ENCODE measurements around the gene RFX3. TPM values are rescaled to one million over a fixed set of nuclear protein-coding genes. Genes with fewer than 3 reads are reported as not detected.

The RFX3 gene
- total RNA-seq, 2 donors from 2014 or later, result 4.6 to 6.5 TPM

GRCh38 chr9:3514786-3515185 lies 11.0 kb downstream of the RFX3 start:
- Histone ChIP-seq H3K27ac (no peak overlapping the region), H3K27me3 (no peaks in the 10 kb centered on the region), H3K4me3 (no peak overlapping the region), H3K4me1 (peaks cover 4% of the 10 kb centered on the region), H3K9me3 (no peaks in the 10 kb centered on the region), H3K36me3 (replicated peaks in 1 of 2; ENCODE audit: insufficient read depth in 1 of 2, low read depth in 2 of 2) (no peaks in the 10 kb centered on the region)
- no peak for ATAC-seq
- intact Hi-C loops (cut with DNase I), result no loop called here
- TF ChIP-seq POLR2A (IDR thresholded peaks at IDR 0.05), result no peak
- TF ChIP-seq, protein P1, sequence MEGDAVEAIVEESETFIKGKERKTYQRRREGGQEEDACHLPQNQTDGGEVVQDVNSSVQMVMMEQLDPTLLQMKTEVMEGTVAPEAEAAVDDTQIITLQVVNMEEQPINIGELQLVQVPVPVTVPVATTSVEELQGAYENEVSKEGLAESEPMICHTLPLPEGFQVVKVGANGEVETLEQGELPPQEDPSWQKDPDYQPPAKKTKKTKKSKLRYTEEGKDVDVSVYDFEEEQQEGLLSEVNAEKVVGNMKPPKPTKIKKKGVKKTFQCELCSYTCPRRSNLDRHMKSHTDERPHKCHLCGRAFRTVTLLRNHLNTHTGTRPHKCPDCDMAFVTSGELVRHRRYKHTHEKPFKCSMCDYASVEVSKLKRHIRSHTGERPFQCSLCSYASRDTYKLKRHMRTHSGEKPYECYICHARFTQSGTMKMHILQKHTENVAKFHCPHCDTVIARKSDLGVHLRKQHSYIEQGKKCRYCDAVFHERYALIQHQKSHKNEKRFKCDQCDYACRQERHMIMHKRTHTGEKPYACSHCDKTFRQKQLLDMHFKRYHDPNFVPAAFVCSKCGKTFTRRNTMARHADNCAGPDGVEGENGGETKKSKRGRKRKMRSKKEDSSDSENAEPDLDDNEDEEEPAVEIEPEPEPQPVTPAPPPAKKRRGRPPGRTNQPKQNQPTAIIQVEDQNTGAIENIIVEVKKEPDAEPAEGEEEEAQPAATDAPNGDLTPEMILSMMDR (IDR thresholded peaks at IDR 0.05), result no peak
- DNase-seq, result no peak
- WGBS, 2 donors, result 94 to 97% methylated on average over 3 of the region's 3 CpGs

DNA sequence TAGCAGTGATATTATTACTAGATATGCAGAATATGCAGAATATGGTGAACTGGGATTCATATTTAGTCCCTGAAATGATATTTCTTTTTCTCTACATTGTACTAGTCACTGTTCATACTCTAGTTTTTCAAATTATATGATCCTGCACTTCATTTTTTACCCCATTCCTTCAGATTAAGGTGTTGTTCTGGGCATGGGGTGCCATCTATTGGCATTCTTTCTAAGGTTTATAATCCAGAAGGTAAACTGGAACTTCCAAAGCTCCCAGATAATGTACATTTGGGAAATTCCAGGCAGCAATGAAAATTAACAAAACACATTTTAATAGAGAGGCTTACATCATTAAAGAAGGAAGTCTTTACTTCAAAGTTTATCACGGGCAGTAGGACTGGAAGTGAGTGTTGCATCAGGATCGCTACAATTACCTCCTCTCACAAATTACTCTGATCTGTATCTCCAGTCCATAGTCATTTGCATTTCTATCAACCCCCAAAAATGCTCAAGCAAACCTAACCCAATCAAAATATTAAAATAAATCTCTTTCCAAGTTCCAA lies 12.5 kb downstream of the RFX3 start:
- Histone ChIP-seq H3K4me1 (peaks cover 10% of the 10 kb centered on the region), H3K9me3 (no peaks in the 10 kb centered on the region), H3K4me3 (no peak overlapping the region), H3K36me3 (replicated peaks in 1 of 2; ENCODE audit: insufficient read depth in 1 of 2, low read depth in 2 of 2) (no peaks in the 10 kb centered on the region), H3K27ac (no peak overlapping the region), H3K27me3 (no peaks in the 10 kb centered on the region)
- 65 to 90% methylated on average over 2 of the region's 2 CpGs for WGBS, 2 donors
- intact Hi-C loops (cut with DNase I), result no loop called here
- ATAC-seq (no peak), DNase-seq (no peak)
- TF ChIP-seq, protein P1 (IDR thresholded peaks at IDR 0.05), result no peak
- no peak for TF ChIP-seq POLR2A (IDR thresholded peaks at IDR 0.05)

DNA sequence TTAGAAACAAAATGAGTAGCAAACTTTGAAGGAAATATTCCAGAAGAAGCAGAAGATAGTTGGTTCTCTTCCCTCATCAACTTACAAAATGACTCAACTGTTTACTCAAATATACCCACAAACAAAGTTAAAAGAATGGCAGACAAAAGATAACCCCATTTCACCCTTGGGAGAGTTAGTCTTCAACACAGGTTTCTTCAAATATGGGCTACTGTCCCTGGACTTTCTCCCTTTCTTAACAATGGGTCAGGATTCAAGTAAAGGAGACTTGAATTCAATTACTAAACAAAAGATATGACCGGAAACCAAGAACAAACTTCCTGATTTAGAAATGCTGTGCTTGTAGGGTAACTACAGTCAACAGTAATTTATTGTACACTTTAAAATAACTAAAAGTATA lies 14.2 kb downstream of the RFX3 start:
- Histone ChIP-seq H3K36me3 (replicated peaks in 1 of 2; ENCODE audit: insufficient read depth in 1 of 2, low read depth in 2 of 2) (no peaks in the 10 kb centered on the region), H3K4me1 (peaks cover 10% of the 10 kb centered on the region), H3K9me3 (no peaks in the 10 kb centered on the region), H3K27ac (peak overlapping the region in 1 of 4 donors; percentile 45), H3K27me3 (no peaks in the 10 kb centered on the region), H3K4me3 (no peak overlapping the region)
- ATAC-seq (no peak), DNase-seq (no peak)
- no peak for TF ChIP-seq POLR2A (IDR thresholded peaks at IDR 0.05)
- TF ChIP-seq, protein P1 (IDR thresholded peaks at IDR 0.05), result no peak
- intact Hi-C loops (cut with DNase I), result no loop called here
- 17 to 46% methylated on average over 1 of the region's 1 CpG for WGBS, 2 donors

GRCh38 chr9:3510796-3511195 lies 15.0 kb downstream of the RFX3 start:
- Histone ChIP-seq H3K36me3 (replicated peaks in 1 of 2; ENCODE audit: insufficient read depth in 1 of 2, low read depth in 2 of 2) (no peaks in the 10 kb centered on the region), H3K27me3 (no peaks in the 10 kb centered on the region), H3K9me3 (no peaks in the 10 kb centered on the region), H3K4me3 (no peak overlapping the region), H3K4me1 (peaks cover 10% of the 10 kb centered on the region), H3K27ac (peak overlapping the region in 1 of 4 donors; percentile 45)
- TF ChIP-seq, protein P1 (IDR thresholded peaks at IDR 0.05), result no peak
- no peak for TF ChIP-seq POLR2A (IDR thresholded peaks at IDR 0.05)
- intact Hi-C loops (cut with DNase I), result no loop called here
- ATAC-seq (no peak), DNase-seq (no peak)
- 92 to 100% methylated on average over 1 of the region's 1 CpG for WGBS, 2 donors

DNA sequence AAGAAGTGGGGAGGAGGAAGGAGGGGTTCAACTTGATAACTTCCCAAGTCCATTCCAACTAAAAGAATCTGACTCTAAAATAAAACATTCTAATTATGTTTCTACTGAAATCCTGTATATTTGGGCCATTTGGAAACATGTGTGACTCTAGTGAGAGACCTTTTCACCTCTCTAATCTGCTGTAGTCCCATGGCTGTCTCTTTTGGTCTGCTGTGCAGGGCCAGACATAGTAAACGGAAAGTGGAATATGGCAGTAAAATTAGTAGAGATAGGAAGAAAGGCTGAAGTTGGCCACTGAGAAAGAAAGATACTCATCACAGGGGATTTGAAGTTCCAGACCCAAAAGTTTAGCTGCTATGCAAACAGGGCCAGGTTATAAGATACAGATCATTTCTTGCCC lies 15.9 kb downstream of the RFX3 start:
- intact Hi-C loops (cut with DNase I), result no loop called here
- ATAC-seq, result no peak

More for the DNA sequence above, 15.9 kb downstream of the RFX3 start:
- Histone ChIP-seq H3K27me3 (no peaks in the 10 kb centered on the region), H3K27ac (no peak overlapping the region), H3K4me1 (peaks cover 10% of the 10 kb centered on the region), H3K9me3 (no peaks in the 10 kb centered on the region), H3K36me3 (replicated peaks in 1 of 2; ENCODE audit: insufficient read depth in 1 of 2, low read depth in 2 of 2) (no peaks in the 10 kb centered on the region), H3K4me3 (no peak overlapping the region)
- TF ChIP-seq, protein P1 (IDR thresholded peaks at IDR 0.05), result no peak
- TF ChIP-seq POLR2A (IDR thresholded peaks at IDR 0.05), result no peak
- no peak for DNase-seq
- 86 to 88% methylated on average over 1 of the region's 1 CpG for WGBS, 2 donors

All from body of pancreas (tissue), 4 donors.